HUDEP-2 (cell line): ENCODE results near the gene MAD1L1.
A peak's percentile ranks its signal among the peaks of the same experiment; 100 is the strongest.

Experiments
- DNase-seq, 76 experiments: peaks; one replicate each; lab custom pipeline; 2025; ENCODE audit not compliant: unreplicated experiment in 76 of 76; lab: John Stamatoyannopoulos, UW

Gene MAD1L1

GRCh38 chr7:2122651-2123050, 110.1 kb downstream of the MAD1L1 start:
- DNase-seq: no peak

GRCh38 chr7:2120841-2121830, 111.6 kb downstream of the MAD1L1 start:
- DNase-seq: no peak

GRCh38 chr7:2120251-2120660, 112.5 kb downstream of the MAD1L1 start:
- DNase-seq: peak in 65 of 76 experiments; percentile 5 to 72 (median 47)

GRCh38 chr7:2118630-2119190, 114.0 kb downstream of the MAD1L1 start:
- DNase-seq: no peak

GRCh38 chr7:2118056-2118455, 114.7 kb downstream of the MAD1L1 start:
- DNase-seq: no peak

GRCh38 chr7:2117646-2118045, 115.1 kb downstream of the MAD1L1 start:
- DNase-seq: no peak

GRCh38 chr7:2116989-2117591, 115.7 kb downstream of the MAD1L1 start:
- DNase-seq: peak in 6 of 76 experiments; percentile 4 to 12 (median 7)

- DNase-seq: no peak
Measured at GRCh38 chr7:2116448-2116810, 116.3 kb downstream of the MAD1L1 start.

GRCh38 chr7:2115760-2116447, 116.8 kb downstream of the MAD1L1 start:
- no peak for DNase-seq

- DNase-seq: no peak
Measured at GRCh38 chr7:2114926-2115759, 117.6 kb downstream of the MAD1L1 start.

GRCh38 chr7:2114052-2114451, 118.7 kb downstream of the MAD1L1 start:
- no peak for DNase-seq

- no peak for DNase-seq
Measured at GRCh38 chr7:2112261-2113198, 120.2 kb downstream of the MAD1L1 start.

GRCh38 chr7:2111568-2111967, 121.2 kb downstream of the MAD1L1 start:
- DNase-seq: no peak

- DNase-seq: no peak
Measured at GRCh38 chr7:2110610-2111396, 121.9 kb downstream of the MAD1L1 start.

- DNase-seq: peak in 61 of 76 experiments; percentile 5 to 69 (median 42)
Measured at GRCh38 chr7:2109936-2110609, 122.7 kb downstream of the MAD1L1 start.

- no peak for DNase-seq
Measured at GRCh38 chr7:2109251-2109872, 123.4 kb downstream of the MAD1L1 start.
